HUDEP-2 (cell line): ENCODE measurements around the gene VPS13A.
"Not testable (repeated sequence)": the region's sequence is repeated elsewhere in the genome, so short reads cannot be mapped to it uniquely, and the experiment has no call there.

Experiments
- DNase-seq, 76 experiments: peaks; one replicate each; lab custom pipeline; 2025; ENCODE audit not compliant: unreplicated experiment in 76 of 76; lab: John Stamatoyannopoulos, UW

Gene VPS13A

DNA sequence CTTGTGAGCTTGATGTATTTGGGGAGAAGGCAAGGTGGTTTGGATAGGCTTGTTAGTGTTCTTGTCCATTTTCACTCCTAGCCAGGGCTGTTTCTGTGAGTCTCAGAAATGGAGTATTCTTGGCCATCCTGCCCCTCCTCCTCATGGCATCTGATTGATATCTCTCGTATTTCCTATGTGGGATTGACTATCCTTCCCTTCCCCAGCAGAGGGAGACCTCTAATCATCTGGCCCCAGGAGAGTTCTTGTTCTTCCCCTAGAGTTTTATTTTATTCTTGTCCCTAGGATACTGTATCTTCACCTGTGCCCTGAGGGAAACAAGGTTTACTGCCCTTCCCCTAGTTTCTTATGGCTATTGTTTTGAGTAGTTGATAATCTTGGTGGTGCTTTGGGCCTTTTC, 114.4 kb downstream of the VPS13A start:
- DNase-seq: peak in 22 of 76 experiments; percentile 1 to 32 (median 12)

DNA sequence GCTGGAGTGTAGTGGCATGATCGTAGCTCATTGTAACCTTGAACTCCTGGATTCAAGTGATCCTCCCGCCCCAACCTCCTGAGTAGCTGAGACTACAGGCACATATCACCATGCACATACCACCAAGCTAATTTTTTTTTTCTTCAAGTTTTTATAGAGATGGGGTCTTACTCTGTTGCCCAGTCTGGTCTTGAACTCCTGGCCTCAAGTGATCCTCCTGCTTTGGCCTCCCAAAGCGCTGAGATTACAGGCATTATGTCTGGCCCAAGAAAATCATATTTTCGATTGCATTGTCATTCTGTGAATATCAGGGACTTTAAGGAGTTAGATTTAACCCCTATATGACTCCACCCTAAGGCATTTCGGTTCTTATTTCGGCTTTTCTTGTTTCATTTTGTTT, 116.6 kb downstream of the VPS13A start:
- DNase-seq: no peak

DNA sequence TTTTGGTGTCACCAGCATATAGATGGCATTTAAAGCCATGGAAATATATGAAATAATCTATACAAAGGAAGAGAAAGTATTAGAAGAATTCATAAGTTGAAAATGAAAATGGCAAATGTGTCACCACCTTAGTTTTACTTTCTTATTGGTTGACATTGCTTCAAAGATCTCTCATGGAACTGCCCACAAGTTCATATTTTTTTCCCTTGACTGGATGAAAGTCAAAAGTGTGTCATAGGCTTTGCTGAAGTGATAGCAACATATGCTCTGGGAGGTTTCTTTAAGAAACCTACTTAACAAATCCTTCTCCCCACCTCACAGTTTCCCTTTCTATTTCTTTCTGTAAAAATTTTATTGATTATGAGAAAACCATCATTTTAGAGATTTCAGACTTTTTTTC, 127.2 kb downstream of the VPS13A start:
- DNase-seq: no peak

DNA sequence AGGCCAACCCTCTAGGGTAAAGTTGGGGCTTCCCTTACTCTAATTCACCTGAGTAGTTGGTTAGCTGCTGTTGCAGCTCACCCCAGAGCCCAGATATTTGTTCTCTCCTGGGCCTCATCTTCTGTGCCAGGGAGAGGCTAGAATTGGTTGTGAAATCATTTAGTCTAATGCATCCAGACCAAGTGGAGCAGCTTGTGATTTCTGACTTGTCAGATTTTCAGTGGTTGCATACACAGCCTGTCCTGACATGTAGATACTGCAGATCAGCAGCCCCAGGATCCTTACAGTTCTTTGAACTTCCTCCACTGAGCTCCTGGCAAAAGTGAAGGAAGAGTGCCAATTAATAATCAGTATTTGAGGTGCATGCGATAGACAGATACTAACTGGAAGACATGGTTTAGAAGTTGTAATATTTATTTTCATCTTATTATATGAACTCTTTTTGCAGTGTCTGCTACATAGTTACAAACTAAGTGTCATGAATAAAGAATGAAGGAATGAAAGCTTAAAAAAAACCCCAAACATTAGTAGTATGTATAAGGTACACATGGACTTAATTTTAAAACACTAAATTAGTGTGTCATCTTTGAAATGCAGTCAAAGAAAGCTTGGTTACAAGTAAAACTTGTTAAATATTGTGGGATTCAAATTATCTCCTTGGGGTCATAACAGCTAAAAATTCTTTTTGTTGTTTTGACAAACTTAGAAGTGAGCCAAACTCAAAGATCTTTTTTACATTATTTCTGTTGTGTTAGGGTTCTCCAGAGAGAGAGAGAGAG, 128.5 kb downstream of the VPS13A start:
- DNase-seq: no peak

DNA sequence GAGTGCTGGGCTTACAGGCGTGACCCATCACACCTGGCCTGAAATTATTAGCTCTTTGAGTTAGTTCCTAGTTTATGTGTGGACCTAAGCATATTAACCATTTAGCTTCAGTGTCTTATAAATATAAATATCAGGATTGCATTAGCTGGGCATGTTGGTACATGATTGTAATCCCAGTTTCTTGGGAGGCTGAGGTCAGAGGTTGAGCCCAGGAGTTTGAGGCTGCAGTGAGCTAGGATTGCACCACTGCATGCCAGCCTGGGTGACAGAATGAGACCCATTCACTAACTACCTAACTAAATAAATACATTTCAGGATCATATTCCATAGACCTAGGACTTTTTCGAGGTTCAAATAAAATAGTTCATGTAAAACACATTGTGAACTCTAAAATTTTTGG, 129.8 kb downstream of the VPS13A start:
- no peak for DNase-seq

DNA sequence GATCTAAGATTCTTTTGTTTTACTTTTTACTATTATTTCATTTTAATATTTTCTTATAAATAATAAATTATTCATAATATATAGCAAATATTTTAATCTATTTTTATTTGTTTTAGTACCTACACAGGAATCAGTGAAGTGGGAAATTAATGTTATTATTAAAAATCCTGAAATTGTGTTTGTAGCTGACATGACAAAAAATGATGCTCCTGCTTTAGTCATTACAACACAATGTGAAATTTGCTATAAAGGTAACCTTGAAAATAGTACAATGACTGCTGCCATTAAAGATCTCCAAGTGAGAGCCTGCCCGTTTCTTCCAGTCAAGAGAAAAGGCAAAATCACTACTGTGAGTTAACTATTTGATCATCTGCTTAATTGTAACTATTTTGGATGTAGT, 138.7 kb downstream of the VPS13A start:
- DNase-seq: no peak

DNA sequence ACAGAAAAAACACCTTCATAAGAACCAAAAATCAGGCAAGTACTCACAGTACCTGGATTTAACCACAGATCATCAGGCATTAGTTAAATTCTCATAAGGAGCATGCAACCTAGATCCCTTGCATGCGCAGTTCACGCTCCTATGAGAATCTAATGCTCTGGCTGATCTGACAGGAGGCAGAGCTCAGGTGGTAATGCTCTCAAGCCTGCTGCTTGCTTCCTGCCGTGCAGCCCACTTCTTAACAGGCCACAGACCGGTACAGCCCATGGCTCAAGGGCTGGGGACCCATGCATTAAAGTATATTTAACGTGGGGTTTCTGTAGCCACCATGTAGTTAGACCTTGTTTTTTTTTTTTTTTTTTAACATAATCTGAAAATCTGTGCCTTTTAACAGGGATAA, 147.7 kb downstream of the VPS13A start:
- DNase-seq: no peak

DNA sequence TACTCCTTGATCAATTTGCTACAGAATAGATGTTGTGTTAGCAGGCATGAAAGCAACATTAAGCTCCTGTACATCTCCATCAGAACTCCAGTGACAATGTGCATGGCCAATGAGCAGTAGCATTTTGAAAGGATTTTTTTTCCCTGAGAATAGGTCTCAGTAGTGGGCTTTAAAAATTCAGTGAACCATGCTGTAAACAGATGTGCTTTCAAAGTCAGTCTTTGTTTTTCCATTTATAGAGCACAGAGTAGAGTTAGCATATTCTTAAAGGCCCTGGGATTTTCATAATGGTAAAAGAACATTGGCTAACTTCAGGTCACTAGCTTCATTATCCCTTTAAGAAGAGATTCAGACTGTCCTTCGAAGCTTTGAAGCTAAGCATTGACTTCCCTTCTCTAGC, 150.8 kb downstream of the VPS13A start:
- no peak for DNase-seq

DNA sequence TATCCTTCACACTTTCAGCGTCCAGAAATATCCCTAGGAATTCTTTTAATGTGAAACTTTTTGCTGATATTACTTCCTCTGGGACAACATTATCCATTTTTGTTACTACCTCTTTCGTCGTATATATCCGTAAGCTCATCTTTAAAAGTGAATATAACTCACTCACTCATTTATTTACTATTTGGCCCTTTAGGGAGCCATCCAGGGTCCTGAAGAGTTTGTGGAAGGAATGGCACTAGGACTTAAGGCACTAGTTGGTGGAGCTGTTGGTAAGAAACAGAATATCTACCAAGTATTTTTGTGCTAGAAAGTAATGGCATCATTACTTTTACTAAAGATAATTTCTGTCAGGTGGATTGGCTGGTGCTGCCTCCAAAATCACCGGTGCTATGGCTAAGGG, 192.7 kb downstream of the VPS13A start:
- no peak for DNase-seq

DNA sequence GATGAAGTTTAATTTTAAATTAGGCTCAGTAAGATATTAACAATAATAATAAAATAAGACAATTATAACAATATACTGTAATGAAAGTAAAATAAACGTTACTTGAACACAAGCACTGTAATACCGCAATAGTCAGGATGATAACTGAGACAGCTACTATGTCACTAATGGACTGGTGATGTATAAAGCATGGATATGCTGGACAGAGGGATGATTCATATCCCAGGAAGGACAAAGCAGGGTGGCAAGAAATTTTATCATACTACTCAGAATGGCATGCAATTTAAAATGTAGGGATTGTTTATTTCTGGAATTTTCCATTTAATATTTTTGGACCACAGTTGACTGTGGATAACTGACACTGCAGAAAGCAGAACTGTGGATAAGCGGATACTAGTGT, 196.9 kb downstream of the VPS13A start:
- no peak for DNase-seq

DNA sequence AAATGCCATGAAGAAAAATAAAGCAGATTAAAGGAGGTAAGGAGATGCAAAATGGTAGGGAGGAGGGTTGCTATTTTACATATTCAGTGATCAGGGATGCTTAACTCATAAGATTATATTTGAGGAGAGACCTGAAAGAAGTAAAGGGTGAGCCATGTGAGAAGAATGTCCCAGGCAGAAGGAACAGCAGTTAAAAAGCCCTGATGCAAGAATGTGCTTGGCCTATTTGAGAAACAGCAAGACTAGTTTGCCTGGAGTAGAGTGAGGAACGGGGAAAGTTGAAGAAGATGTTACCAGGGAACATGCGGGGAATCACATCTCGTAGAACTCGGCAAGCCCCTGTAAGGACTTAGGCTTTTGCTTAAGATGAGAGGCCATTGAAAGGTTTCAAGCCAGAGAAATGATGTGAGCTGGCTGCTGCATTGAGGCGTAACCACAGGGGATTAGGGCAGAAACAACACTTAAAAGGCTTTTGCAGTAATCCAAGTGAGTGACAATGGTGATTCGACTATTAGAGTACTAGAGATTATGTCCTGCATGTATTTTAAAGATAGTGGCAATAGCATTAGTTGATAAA, 198.7 kb downstream of the VPS13A start:
- DNase-seq: no peak

DNA sequence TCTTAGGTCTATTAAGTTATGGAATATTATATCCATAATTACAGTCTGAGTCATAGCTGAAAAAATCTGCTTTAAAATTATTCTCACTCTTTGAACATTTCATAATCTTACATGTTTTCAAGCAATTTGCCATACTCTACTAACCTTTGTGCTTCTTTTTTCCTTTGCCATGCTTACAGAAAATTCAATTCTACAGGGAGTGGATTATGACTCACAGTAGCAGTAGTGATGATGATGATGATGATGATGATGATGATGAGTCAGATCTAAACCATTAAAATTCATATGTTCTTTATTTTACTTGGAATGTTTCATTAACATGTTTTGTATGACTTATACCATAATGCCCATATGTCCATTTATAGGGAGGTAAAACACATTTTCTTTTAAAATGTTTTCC, 207.1 kb downstream of the VPS13A start:
- DNase-seq: no peak

DNA sequence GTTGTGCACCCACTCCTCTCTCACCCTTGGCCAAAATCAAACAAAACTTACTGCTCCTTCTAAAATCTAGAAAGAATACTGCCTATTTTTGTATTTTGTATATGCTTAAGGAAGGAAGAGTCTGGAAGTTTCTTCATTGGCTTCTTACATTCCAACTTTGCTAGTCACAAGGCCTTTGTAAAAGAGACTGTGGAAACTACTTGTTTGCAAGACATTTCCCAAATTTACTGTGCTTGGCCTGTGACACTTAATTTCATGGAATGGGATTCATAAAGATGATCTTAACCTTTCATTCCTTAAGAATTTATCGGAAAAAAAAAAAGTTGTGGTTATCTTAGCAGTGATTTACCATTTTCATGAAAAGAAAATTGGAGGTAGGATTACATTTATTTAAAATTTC, 208.9 kb downstream of the VPS13A start:
- no peak for DNase-seq

DNA sequence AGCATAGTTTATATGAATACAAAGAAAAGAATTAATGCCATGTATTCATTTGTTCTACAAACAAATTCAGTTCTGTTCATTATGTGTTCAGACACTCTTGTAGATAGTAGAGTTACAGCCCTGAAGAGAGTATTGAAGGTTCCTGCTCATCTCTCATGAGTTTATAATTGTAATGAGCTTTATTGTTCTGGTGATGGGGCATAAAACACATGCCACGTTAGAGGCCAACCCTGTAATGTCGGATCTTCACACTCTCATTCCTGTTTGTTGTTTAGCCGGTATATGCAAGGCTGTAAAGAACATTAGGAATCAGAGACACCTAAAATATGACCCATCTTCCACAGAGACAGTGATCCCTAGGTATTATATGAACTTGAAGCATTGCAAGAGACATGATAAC, 214.5 kb downstream of the VPS13A start:
- DNase-seq: no peak

DNA sequence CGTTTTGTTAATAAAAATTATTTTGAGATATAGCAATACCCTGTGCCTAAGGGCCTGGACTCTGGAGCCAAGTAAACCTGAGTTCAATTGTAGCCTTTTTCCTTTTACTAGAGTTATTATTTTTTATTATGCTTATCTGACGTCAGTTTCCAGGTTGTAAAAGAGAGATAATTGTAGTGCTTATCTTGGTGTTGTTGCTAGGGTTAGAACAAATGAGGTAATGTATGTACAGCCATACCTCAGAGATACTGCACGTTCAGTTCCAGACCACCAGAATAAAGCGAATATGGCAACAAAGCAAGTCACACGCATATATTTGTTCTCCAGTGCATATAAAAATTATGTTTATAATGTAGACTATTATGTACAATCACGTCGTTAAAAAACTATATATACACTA, 215.0 kb downstream of the VPS13A start:
- DNase-seq: peak in 1 of 76 experiments; percentile 3

DNA sequence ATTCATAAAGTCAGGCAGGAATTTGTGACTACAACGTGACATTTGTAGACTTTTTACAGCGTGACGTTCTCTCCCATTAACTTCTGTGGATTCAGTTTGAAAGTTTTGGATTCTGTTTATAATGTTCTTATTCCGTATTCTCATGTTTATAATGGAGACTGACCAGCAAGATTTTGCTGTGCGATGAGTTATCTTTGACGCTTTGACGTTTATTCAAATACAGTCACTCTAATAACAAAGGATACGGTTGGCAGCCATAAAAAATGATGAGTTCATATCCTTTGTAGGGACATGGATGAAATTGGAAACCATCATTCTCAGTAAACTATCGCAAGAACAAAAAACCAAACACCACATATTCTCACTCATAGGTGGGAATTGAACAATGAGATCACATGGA, 221.2 kb downstream of the VPS13A start:
- DNase-seq: not testable (repeated sequence)

DNA sequence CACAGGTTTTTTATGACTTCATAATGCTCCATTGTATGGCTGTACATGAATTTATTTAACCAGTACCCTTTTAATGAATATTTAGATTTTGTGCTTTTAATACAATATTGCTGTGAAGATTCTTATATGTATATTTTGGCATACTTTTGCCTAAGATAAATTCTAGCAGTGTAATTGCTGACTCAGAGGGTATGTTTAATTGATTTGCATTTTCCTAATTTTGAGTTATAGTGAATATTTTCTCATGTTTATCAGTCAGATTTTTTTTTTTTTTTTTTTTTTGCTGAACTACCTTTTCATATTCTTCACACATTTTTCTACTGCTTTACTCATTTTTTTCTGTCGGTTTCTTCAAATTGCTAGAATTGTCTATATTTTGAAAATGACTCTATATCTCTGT, 222.6 kb downstream of the VPS13A start:
- no peak for DNase-seq

DNA sequence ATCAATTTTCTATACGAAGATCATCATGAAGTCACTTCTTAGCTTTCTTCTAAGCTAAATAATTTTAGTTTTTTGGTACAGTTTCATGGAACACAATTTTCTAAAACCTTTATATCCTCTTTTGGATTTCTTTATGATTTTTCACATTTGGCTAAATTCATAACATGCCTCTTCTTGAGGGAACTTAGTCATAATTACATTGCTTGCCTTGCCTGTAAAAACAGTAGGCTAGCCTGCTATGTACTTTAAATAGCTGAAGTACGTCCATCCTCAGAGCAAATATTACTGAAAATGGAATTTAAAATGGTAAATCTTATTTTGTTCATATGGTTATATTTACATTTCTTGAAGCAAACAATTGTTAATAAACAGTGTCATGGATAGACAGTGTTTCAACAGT, 225.0 kb downstream of the VPS13A start:
- no peak for DNase-seq

DNA sequence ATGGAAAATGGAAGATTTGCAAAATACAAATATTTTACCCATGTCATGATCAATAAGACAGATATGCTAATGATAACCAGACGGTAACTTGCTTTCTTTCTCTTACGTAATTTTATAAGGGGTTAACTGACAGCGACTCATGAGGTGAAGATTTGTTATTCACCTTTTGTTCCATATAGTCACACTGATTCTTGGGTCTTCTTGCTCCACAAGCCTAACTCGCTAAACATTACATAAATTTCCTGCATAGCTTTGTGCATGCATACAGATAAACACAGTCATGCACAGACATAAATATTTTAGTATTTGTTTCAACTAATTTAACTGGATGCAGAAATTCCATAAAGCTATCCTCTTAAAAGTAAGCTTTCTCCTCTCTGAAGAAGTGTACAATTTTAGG, 225.9 kb downstream of the VPS13A start:
- DNase-seq: no peak

DNA sequence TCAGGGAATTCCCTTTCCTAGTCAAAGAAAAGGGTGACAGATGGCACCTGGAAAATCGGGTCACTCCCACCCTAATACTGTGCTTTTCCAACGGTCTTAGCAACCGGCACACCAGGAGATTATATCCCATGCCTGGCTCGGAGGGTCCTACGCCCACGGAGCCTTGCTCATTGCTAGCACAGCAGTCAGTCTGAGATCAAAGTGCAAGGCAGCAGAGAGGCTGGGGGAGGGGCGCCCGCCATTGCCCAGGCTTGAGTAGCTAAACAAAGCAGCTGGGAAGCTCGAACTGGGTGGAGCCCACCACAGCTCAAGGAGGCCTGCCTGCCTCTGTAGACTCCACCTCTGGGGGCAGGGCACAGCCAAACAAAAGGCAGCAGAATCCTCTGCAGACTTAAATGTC, 231.2 kb downstream of the VPS13A start:
- not testable (repeated sequence) for DNase-seq

DNA sequence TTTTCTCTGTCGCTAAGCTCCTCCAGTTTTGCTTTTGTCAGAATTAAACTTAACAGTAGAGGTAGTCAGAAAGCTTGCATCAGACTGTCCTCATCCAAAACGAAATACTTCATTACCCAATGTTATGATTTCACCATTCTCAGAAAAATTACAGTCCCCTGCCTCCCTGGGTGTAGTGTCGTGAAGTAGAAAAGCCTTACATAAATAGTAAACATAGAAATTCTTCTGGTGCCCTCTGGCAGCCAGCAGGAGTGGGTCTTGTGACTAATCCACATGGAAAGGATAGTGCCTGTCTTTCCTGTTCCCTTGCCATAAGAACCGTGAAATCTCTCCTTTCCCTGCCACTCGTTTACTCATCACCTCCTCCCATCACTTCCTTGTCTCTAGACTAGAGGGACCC, 240.2 kb downstream of the VPS13A start:
- DNase-seq: no peak

DNA sequence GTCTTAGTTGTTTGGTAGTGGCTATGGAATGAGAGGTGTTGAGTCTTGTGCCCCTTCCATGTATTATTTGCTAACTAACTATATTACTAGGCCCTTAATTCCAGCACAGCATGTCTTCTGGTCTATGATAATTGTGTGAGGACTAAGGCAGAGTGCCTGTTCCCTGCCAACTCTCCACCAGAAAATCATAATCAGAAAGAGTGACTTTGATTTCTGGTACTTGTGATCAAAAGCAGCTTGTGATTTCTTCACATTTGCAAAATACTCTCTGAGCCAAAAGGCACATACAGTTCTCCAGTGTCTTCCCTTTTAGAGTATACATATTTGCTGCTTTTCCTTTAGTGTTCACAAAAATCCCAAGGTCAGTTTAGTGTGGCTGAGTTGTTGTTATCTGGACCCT, 240.9 kb downstream of the VPS13A start:
- DNase-seq: no peak

DNA sequence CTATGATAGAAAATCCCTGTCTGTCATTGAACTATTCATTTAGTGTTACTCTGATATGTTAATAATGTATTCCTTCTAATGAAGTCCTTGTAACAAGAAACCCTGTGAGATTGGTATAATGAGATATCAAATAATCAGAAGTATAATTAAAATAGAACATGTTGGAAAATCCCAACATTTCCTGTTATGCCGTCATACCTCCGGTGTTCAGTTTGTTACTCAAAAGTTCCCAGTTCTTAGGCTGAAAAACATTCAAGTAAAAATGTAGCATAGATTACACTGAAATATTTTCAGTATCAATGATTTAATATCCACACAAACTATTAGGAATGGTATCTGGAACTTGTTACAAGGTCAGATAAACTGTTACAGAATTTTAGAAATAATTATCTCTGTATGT, 243.3 kb downstream of the VPS13A start:
- DNase-seq: no peak
